Activated naive CD4-positive, alpha-beta T cell (primary cell): ENCODE results near the gene MED26.

Experiments used
- DNase-seq, 4 experiments: peaks; one replicate each; lab custom pipeline; 2025; lab: John Stamatoyannopoulos, UW

Gene MED26

DNA sequence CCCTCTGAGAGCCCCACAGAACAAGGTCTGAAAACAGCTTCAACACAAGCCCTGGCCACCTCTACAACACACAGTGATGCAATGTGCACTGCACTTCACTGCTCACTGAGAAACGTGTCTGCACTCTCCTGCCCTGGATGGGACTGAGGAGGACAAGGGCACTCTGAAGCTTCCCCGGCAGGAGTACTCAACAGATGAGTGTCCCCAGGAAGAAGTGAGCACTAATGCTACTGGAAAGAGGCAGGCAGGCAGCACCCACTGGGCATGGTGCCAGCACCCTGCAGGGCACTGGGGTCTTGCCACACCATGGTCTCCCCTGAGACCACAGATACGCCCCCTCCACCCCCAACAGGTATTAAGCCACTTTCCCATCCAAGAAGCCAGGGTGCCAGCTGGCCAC is 38.1 kb downstream of the MED26 start:
- no peak for DNase-seq

DNA sequence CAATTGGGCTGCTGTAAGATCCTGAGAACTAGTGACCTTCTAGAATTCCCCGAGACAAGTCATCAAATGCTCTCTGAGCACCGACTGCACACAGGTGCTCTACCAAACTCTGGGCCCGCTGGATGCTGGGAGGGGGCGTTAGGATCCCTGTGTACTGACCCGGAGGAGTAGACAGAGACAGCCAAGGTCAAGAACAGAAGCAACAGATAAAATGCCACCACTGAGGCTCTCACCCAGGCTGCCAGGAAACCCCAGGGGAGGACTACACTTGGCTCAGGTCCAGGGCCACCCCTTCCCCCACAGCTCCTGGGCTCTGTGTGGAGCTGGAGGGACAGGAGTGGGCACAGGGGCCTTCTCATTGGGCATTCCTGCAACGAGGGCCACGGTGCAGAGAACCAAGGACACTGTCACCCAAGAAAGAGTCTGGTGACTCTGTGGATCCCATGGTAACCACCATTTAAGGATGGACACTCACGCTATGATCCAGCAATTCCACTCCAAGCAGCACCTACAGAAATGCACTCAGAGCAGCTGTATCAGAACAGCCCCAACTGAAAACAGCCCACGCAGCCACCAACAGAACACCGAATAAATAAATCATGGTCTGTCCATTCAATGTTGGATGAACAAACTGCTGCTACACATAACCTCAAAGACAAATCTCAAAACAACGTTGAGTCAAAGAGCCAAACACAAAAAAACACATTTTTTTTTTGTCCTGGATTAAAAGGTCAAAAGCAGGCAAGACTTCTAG is 39.0 kb downstream of the MED26 start:
- no peak for DNase-seq

DNA sequence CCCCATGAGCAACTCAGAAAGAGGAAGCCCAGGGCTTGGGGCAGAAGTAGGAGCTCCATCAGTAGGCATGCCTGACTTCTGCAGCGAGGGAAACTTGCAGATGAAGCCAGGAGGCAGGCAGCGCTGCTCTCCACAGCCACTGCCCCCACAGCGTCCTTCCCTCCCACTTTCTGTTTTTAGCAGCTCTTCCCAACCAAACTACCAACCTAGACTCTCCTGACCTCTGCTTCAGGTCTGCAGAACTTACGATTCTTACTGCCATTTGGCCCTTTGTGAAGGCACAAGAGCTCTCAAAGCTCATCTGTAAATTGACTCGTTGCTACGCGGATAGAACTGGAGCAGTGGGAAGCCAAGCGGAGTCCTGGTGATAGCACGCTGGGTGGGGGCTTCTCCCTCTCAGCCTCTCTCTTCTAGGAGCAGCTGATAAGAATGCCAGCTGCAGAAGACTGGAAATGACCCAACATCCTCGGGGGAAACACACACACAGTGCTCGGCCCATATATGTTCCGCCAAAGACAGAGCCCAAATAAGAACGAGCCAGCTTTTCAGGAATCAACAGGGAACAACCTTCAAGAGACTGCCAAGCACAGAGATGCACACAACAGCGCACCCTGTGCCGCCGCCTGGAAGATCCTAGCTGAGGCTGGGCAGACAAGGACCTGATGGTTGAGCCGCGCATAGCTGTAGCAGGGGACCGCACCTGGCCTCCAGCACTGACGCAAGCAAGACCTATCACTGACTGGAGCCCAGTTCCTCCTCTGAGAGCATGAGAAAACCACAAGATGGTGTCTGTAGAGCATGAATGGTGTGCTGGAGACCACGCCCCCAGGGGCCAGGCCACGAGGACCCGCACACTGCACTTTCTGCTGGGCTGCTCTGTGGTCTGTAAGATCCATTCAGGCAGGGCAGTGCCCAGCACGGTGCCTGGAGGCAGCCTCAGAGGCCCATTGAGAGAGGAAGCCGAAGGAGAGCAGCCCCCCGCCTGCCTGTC is 39.9 kb downstream of the MED26 start:
- peak in 1 of 4 experiments; percentile 25 for DNase-seq

DNA sequence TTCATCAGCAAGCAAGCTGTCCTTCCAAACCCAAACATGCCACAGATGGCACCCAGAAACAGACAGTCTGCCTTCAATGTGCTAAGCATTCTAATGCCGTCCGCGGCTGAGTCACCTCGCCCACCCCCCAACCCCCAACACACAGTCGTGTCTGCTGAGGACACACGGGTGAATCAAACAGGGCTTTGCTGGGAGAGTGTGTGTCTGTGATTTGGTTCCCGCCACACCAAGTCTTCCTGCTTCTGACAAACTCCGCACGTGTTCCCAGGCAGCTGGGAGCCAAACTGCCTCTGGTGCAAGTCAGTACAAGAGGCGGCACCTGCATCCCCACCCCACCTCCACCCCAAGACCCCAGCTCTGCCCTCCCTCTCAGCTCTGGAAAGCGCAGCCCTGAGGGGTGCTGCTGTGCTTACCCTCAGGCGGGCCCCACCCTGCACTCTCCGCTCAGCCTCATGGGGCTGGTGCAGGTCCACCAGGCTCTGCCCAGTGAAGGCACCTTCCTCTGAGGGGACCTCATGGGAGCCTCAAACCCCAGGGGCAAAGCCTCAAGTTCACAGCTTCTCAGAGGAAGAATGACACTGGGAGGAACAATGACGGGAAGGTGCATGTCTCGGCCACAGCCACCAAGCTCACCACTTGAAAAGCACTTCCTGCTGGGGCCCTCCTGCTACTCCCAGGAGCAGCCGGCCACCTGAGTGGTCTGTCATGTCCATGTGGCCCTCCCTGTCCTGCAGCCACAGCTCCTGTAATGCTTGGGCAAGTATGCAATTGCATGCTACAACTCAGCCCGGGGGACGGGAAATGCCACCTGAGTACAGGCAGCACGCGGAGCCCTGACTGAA is 40.8 kb downstream of the MED26 start:
- DNase-seq, result peak in 2 of 4 experiments; percentile 38 to 46

DNA sequence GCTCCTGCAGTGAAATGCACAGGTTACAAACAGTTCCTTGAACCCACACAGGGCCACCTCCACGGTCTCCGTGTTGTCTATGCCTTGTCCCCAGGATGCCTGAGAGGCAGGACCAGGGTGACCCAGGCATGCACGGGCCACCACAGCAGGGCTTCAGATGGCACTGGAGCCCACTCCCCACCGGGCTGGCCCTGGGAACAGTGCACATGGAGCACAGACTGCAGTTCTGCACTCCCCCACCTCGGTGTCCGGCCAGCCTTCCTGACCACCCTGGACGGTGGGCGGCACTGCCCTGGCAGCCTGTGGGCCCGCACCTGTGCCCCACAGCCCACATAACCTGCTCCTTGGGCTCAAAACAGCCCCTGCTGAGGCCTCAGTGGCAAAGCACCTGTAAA is 41.5 kb downstream of the MED26 start:
- no peak for DNase-seq

DNA sequence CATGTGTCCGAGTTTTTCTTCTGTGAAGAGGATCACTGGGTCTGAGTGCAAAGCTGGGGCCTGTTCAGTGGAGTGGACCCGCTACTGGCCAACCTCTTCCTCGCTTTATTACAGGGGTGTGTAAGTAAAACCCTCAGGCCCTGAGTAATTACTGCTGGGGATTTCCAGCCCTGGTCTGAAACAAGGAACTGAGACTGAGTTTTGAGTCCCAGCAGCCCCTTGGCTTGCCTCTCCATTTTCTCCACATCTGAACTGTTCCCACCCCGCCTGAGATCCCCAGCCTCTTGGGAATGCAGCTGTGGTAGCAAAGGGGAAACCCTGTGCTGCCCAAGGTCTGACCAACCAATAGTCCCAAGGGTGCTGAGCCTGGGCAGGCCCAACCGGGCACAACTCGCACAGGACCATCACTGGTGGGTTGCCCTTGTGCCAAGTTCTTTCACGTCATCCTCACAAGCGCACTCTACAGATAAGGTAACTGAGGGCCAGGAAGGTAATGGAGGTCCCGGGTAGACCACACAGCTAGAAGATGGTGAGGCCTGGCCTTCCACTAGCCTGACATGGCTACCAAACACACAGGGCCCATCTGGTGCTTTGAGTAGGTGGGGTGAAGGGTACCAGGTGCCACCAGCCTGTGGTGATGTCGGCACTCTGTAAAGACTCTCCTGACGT is 42.1 kb downstream of the MED26 start:
- no peak for DNase-seq

DNA sequence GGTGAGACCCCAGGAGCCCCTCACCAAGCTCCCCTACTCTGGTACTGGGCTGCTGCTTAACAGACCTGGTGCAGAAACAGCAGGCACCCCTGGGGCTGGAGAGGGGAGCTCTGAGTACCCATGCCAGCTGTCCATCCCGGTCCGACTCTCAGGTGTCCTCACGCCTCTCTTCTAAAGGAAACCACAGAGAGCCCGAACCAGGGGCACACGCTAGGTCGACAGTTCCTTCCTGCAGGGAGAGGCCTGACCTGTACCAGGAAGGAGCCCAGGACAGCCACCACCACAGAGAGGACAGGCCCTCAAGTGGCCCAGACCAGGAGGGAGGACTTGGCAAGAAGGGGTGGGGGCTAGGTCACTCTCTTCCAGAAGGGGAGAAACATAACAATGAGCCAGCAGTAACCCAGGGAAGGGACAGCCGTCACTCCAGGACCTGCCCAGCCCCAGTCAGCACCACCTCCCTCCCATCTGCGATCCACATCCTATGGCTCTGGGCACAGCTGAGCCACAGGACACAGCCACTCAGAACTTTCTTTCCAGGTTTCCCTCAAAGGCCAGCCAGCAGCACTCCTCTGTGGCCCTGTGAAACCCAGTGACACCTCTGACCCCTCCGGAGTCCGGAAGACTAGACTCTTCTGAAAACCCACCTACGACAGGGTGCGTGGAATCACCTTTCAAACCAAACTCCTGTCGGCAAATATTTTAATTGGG is 42.8 kb downstream of the MED26 start:
- DNase-seq, result no peak

DNA sequence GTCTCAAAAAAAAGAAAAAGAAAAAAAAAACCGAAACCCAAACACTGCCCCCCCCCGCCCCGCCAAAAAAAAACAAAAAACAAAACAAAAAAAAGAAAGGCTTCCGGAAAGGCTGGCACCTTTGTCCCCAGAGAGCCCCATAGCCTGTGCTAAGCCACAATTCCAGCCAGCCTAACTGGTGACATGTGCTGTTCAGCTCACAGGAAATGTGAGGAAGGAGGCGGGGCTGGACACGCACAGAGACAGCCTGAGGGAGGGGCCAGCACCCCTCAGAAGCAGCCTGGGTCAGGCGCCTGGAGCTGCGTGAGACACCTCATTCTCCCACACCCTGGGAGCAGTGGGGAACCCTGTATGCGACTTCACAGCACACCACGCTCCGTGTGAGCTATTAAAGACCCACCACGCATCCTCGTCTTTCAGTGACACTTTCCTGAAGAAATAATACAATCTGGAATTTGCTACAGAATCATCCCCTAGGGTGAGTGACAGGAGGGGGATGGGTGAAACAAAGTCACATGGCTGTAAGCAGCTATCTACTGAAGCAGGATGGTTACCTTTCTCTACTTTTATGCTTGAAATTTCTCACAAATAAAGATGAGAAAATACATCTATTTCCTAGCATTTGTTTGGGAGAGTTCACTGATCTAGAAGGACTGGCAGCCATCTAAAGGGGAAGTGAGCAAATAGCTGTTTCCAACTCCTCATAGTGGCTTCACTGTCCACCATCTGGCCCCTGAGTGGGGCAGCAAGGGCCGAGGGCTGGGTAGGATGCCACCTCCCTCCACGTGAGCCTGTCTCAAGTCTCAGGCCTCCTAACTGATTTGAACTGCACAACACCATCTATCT is 43.5 kb downstream of the MED26 start:
- peak; percentile 48 to 76 (median 54) for DNase-seq

DNA sequence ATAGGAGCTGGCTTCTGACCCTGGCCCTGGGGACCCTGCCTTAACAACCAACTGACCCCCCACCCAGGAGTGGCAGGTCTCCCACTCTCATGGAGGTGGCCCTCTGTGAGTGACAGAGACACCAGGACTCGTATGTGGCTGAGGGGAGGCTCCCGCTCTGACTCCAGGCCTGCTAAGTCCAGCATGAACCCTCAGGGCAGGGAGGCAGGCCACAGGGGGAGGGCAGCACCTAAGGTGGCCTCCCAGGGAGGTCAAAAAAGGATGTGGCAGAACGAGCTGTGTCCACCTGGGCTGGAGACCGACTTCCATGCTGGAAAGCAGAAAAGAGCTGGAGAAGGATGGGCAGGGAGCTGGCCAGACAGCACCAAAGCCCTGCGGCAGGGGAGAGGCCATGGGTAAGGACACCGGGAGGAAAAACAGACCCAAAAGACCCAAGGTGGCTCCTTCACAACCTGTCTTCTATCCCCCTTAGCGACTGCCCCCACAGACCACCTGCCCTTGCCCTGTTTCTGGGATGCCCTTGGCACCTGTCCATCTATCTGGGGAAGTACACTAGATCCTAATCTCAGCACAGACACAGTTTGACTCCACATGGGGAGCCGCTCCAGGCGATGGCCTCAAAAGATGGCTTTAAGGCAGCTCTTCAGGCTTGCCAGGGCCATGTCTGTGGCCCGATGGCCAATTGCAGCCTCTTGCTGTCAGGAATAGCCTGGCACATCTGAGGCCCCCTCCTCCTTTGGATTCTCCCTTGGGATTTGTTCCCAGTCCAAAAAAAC is 45.3 kb downstream of the MED26 start:
- no peak for DNase-seq

DNA sequence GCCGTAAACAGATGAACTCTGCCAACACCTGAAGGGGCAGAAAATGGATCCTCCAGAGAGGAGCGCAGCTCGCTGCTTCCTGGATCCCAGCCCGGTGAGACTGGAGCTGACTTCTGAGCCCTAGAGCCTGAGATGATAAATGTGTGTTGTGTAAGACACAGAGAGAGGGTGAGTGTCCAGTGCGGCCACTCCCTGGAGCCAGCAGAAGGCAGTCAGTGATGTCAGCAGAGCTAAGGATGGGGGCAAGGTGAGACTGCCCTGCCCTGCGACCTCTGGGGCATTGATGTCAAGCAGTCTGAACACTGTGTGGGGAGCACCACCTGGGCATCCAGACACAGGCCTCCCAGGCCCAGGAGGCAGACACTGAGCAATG is 46.0 kb downstream of the MED26 start:
- DNase-seq, result no peak

DNA sequence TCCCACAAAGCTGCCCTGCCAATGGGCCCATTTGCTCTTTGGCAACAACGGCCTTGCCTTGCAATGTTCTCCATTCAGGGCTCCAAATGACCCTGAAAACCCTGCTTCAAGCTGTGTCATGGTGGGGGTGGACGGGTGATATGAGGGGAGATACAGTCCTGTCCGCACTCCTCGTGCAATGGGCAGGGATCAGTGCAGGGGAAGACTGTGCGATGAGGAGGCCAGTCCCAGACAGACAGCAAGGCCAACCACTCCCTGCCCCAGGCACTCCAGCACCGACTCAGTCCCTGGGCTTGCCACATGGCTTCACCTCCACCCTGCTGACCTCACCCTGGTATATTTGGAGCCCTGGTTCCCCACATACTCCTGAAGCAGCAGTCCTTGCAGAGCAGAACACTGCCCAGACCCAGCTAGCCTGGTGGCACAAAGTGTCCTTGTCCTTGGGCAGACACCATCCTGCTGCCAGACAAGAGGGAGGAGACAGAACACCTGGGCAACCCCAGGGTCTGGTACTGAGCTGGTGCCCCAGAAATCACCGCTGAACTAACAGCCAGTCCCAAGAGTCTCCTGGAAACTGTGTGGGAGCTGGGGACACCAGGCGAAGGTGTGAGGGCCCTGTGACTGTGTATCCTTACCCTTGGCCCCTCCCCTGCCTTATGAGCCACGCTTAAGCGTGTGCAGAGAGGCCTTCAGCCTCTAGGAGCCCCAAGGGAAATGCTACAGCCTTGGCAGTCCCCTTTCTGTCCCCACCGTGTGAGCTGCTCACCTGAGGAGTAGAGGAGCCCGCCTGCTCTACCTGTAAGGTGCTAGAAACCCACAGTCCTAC is 46.6 kb downstream of the MED26 start:
- no peak for DNase-seq

DNA sequence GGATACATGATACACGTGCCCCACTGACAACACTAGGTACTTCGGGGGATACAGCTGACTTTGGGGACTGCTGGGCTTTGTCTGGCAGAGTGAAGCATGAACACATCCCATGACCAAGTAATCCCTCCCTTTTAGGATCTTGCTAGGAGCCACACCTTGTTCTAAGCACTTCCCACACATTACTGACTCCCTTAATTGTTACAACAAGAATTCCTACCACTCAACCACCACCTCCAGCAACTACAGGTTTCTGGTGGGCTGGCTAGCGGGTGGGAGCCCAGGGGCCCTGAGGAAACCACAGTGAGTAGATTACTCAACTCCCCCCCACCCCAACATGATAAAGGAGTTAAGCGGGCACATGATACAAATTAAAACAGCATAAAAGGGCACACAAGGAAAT is 48.6 kb downstream of the MED26 start:
- no peak for DNase-seq

DNA sequence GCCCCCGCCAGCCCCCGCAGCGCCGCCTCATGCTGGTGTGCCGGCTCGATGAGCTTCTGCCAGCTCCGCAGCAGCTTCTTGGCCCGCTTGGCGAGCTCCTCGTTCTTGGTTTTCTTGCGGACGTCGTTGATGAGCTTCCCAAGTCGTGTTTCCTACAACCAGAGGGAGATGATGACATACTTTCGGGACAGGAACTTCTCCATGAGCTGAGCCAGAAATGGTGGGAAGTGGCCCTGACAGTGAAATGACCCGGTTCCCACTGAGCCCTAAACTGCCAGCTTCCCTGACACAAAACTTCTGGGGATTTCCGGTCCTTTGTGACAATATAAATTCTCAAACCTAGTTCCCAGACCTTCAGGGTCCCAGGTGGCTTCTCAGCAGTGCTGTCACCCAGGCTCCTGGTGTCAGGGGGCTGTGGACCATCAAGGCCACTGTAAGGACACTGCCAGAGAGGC is 50.4 kb downstream of the MED26 start:
- no peak for DNase-seq

DNA sequence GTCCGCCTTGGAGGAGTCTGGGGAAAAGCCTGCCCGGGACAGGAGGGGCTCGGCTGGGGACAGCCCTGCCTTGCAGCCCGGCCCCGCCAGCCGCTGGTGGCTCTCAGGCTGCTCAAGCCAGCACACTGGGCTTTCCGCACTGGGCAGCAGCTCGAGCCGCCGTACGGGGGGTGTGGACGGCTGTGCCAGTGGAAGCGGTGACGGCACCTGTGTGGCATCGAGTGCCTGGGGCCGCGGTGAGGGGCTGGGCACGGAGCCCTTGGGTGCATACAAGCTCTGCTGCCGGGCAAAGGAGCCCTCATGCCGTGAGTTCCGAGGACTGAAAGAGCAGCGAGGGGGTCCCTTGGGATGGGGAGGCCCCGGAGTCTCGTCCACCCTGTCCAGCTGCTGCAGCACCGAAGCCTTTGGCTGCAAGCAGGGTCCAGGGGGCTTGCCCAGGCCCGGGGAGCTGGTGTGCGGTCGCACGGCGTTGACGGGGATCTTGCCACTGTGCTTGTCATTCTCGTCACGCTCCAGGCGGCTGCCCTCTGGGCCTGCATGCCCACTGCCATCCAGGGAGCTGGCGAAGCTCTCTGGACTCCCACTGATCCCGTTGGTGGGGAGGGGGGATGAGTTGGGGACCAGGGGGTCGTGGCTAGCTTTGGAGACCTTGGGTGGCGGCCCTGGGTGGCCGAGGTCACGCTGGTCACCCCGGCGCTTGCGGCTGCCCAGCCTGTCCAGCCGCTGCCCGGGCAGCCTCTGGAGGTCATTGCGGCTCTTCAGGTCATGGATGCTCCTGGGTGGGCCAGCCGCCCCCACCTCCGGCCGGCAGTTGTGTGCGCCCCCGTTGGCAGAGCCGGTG is 51.1 kb downstream of the MED26 start:
- DNase-seq, result no peak

DNA sequence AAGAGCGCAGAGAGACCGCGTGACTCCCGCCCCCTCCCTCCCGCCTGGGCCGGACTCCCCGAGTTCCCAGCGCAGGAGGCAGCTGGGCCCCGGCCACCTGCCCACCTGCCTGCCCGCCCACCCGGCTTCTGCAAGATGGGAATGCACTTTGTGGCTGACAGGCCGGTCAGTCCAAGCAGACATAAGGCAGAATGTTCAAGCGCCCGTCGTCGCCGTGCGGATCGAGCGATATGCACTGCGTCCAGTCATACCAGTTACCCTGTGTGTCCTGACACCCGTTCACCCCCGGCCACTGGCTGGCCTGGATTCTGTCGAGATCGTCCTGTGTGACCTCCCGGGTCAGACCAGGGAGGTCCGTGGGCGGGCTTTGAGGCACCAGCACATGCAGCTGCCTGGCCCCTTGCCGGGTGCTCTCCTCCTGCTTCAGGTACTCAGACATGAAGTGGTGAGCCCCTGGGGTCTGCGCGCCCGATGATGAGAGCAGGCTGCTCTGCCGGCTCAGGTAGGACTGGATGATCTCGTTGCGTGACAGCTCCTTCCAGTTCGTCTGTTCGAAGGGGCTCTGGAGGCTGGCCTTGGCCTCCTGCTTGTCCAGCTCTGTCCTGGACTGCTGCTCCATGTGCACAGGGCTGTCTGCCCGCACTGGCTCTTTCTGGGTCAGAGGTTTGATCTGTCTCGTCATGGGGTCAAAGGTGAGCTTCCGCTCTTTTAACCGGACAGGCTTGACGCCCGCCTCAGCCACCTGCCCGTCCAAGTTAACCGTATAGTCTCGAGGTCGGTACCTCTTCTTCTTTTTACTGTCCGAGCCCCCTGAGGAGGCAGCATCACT is 51.9 kb downstream of the MED26 start:
- no peak for DNase-seq

DNA sequence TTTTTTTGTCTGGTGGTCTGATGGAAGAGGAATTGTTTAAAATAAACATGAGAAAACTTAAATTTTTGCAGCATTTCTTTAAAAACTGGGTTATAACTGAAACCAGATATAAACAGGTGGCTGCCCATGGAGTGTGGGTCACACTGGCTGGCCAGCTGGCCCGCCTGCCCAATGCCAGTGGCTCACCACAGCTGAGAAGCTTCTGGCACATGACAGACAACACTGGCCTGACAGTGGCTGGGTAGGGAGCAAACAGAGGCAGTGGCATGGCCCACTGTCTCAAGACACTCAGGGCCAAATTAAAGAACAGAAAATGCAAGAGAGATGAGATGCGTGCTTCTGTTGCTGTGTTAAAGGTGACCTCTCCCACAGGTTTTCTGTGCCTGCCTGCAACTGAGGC is 52.7 kb downstream of the MED26 start:
- no peak for DNase-seq
